ENCODE data around the gene KRT25. TPM values are rescaled to one million over a fixed set of nuclear protein-coding genes. Genes with fewer than 3 reads are reported as not detected.

Gene KRT25
- total and polyA plus RNA-seq, 2 of the 13 experiments (the other 11 are each of a cell fraction or from before 2014, with no cell fraction given), result not detected

GRCh38 chr17:40714473-40714872 is 40.7 kb downstream of the KRT25 start:
- CTCF ChIA-PET (ENCODE audit: low intra/inter-chr PET ratio, low total read pairs), result no interaction called here
- ATAC-seq (no peak), DNase-seq (ENCODE audit: low spot score) (no peak), FAIRE-seq (no peak)
- no peaks in the 10 kb centered on the region for H4K20me1 ChIP-seq (ENCODE audit: insufficient read depth, low read length)
- intact Hi-C loops (cut with micrococcal nuclease; ENCODE audit: unreplicated experiment), result no loop called here
- in situ Hi-C loops (cut with HindIII; ENCODE audit: extremely low pct_ligation_motif_present, low pct_unique_long_range_greater_than_20kb), result no loop called here
- no peak overlapping the region for H3K4me3 ChIP-seq (replicated peaks in 1 of 3; ENCODE audit: insufficient read depth in 1 of 3, low read depth in 2 of 3, low read length in 3 of 3)
- POLR2A ChIA-PET, result no interaction called here
- H3K27ac ChIP-seq (ENCODE audit: extremely low read length, insufficient read depth, low read length), result no peak overlapping the region
- H3K4me2 ChIP-seq (ENCODE audit: low read depth, low read length), result no peak overlapping the region
- no peaks in the 10 kb centered on the region for H3K79me2 ChIP-seq (ENCODE audit: insufficient read depth, low read length)
- H3K9me3 ChIP-seq (ENCODE audit: low read length), result no peaks in the 10 kb centered on the region
- 15% methylated on average over 6 of the region's 6 CpGs for WGBS (ENCODE audit: low lambda C conversion rate)
- H3K36me3 ChIP-seq (replicated peaks in 1 of 2; ENCODE audit: control insufficient read depth in 1 of 2, insufficient read depth in 2 of 2, low read length in 2 of 2), result no peaks in the 10 kb centered on the region
- H3K9ac ChIP-seq (ENCODE audit: insufficient read depth, low read depth, low read length), result no peak overlapping the region
- H3K4me1 ChIP-seq (ENCODE audit: insufficient read depth, low read length), result no peaks in the 10 kb centered on the region
- peaks cover 1 to 10% of the 10 kb centered on the region in 2 experiments; a peak in 2 of 5 replicates for H3K27me3 ChIP-seq (ENCODE audit: control insufficient read depth in 1 of 2, insufficient read depth in 2 of 2, low read length in 2 of 2)
- no TSS peak for BruUV-seq (replicated peaks)
- TF ChIP-seq PAF1 (CRISPR knock-in tag; IDR thresholded peaks at IDR 0.05) (no peak), ZNF263 (CRISPR knock-in tag; IDR thresholded peaks at IDR 0.05) (no peak), ZNF264 (CRISPR knock-in tag; IDR thresholded peaks at IDR 0.05) (no peak), NFKB2 (CRISPR knock-in tag; IDR thresholded peaks at IDR 0.05; ENCODE audit: borderline replicate concordance) (no peak), NR2F1 (CRISPR knock-in tag; IDR thresholded peaks at IDR 0.05) (no peak), ZBTB7A (CRISPR knock-in tag; IDR thresholded peaks at IDR 0.05) (no peak), ZNF724P (CRISPR knock-in tag; IDR thresholded peaks at IDR 0.05; ENCODE audit: borderline replicate concordance) (no peak), IKZF1 (IDR thresholded peaks at IDR 0.05) (no peak), RNF2 (conservative IDR thresholded peaks at IDR 0.05; ENCODE audit: low read depth) (no peak), ZNF782 (CRISPR knock-in tag; IDR thresholded peaks at IDR 0.05; ENCODE audit: borderline replicate concordance) (no peak)
- H2AFZ ChIP-seq (ENCODE audit: low read length), result no peak overlapping the region

GRCh38 chr17:40707745-40708144 is 47.4 kb downstream of the KRT25 start:
- WGBS (ENCODE audit: low lambda C conversion rate), result 3% methylated on average over 7 of the region's 7 CpGs
- no peak overlapping the region for H2AFZ ChIP-seq (ENCODE audit: low read length)
- ChIA-PET POLR2A (no interaction called here), CTCF (ENCODE audit: low intra/inter-chr PET ratio, low total read pairs) (no interaction called here)
- no peaks in the 10 kb centered on the region for H4K20me1 ChIP-seq (ENCODE audit: insufficient read depth, low read length)
- in situ Hi-C loops (cut with HindIII; ENCODE audit: extremely low pct_ligation_motif_present, low pct_unique_long_range_greater_than_20kb), result no loop called here
- H3K9ac ChIP-seq (ENCODE audit: insufficient read depth, low read depth, low read length), result no peak overlapping the region
- H3K36me3 ChIP-seq (replicated peaks in 1 of 2; ENCODE audit: control insufficient read depth in 1 of 2, insufficient read depth in 2 of 2, low read length in 2 of 2), result no peaks in the 10 kb centered on the region
- peaks cover 11% of the 10 kb centered on the region for H3K4me1 ChIP-seq (ENCODE audit: insufficient read depth, low read length)
- peak; percentile 33 for DNase-seq (ENCODE audit: low spot score)
- H3K27ac ChIP-seq (ENCODE audit: extremely low read length, insufficient read depth, low read length), result no peak overlapping the region
- H3K9me3 ChIP-seq (ENCODE audit: low read length), result no peaks in the 10 kb centered on the region
- BruUV-seq (replicated peaks), result no TSS peak
- no peak for FAIRE-seq
- peak; percentile 52; the same call in 1 of the 3 replicates for ATAC-seq
- H3K4me2 ChIP-seq (ENCODE audit: low read depth, low read length), result no peak overlapping the region
- H3K79me2 ChIP-seq (ENCODE audit: insufficient read depth, low read length), result no peaks in the 10 kb centered on the region
- no peak overlapping the region for H3K4me3 ChIP-seq (replicated peaks in 1 of 3; ENCODE audit: insufficient read depth in 1 of 3, low read depth in 2 of 3, low read length in 3 of 3)
- H3K27me3 ChIP-seq (ENCODE audit: control insufficient read depth in 1 of 2, insufficient read depth in 2 of 2, low read length in 2 of 2), result peaks cover 4 to 9% of the 10 kb centered on the region in 2 experiments; a peak in 3 of 5 replicates
- intact Hi-C loops (cut with micrococcal nuclease; ENCODE audit: unreplicated experiment), result no loop called here
- TF ChIP-seq ZNF34 (CRISPR knock-in tag; IDR thresholded peaks at IDR 0.05; ENCODE audit: borderline replicate concordance) (no peak), HIC2 (CRISPR knock-in tag; IDR thresholded peaks at IDR 0.05; ENCODE audit: low read depth) (no peak), DPF2 (CRISPR knock-in tag; IDR thresholded peaks at IDR 0.05; ENCODE audit: borderline replicate concordance, low read depth) (no peak), JARID2 (CRISPR knock-in tag; IDR thresholded peaks at IDR 0.05; ENCODE audit: insufficient replicate concordance) (no peak), RBM22 (optimal IDR thresholded peaks at IDR 0.05; ENCODE audit: low read length) (no peak), ZNF350 (CRISPR knock-in tag; IDR thresholded peaks at IDR 0.05; ENCODE audit: borderline replicate concordance, low read depth) (no peak), LRRFIP1 (CRISPR knock-in tag; conservative IDR thresholded peaks at IDR 0.05) (no peak)

Data from HepG2 (cell line).